Mucosa of descending colon (tissue), 3 donors: ENCODE measurements around the gene DDX10. TPM values are rescaled to one million over a fixed set of nuclear protein-coding genes. Genes with fewer than 3 reads are reported as not detected.
A peak's percentile ranks its signal among the peaks of the same experiment; 100 is the strongest.

Source experiments
- ATAC-seq: fragments of 200-7000 bp; cut with Tn5 transposase; one replicate; pipeline ENCODE4 v1.9.1; 2020; ENCODE audit warnings: mild to moderate bottlenecking, moderate library complexity
- DNase-seq, 3 donors: peaks; one replicate each; pipeline ENCODE4 v3.0.0-alpha.2; 2020
- H3K36me3 ChIP-seq: fragments of 200-600 bp; one replicate; pipeline ENCODE4 v1.8.0; 2021; ENCODE audit warnings: low read depth, mild to moderate bottlenecking
- H3K4me1 ChIP-seq: fragments of 200-600 bp; one replicate; pipeline ENCODE4 v1.8.0; 2021; ENCODE audit warnings: low read depth, mild to moderate bottlenecking
- H3K4me3 ChIP-seq: fragments of 200-600 bp; one replicate; pipeline ENCODE4 v1.8.0; 2021; ENCODE audit warnings: mild to moderate bottlenecking
- H3K9me3 ChIP-seq: fragments of 200-600 bp; one replicate; pipeline ENCODE4 v1.8.0; 2021; ENCODE audit warnings: mild to moderate bottlenecking
- intact Hi-C, 2 donors: fragments of 100-400 bp; cut with DNase I in 1 of 2; cut with micrococcal nuclease in 1 of 2; formaldehyde crosslinking; loops; one replicate each; pipeline versions ENCODE4 v1.11.0 to v1.11.1; 2022; cut with DNase I, micrococcal nuclease
- total RNA-seq, 3 donors: library from RNA; stranded (reverse); fragmentation: NEBNext Ultra II Directional in 2 of 3; extraction: Animal tissue kit (Norgen Biotek cat#: 25700) in 2 of 3; gene quantifications; one replicate each; pipeline versions ENCODE4 v1.2.1 to v1.2.4, GENCODE V29; 2021 to 2023
- TF ChIP-seq, protein P1 (sequence below): fragments of 200-600 bp; IDR thresholded peaks from one replicate; pipeline ENCODE4 v1.8.0; 2022; ENCODE audit warnings: antibody characterized with exemption, mild to moderate bottlenecking
- donor health status: DM: no; HTN: no; CAD: no; lungs with moderate emphysema.
- donor health status: DM: no; HTN: no; CAD: no.
- donor health status: DM: no; HTN: yes; CAD: no.

Gene DDX10
- total RNA-seq, 3 donors from 2014 or later, result 16.1 to 18.3 (median 17.3) TPM

DNA sequence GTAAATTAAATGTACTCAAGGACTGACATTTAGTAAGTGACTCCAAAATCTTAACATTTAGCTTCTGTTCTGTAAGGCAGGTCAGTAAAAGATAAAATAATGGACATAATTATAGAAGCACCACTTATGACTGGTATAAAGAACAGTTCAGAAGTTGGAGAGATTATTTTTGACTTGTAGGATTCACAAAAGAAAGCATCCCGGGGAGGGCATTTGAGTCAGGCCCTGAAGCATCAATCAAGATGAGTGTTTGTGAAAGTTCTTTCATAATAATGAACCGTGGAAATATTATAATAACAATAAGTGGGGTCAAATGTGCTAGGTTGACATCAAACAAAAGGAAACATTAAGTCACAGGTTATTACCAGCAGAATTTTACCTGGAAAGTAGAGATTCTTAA, 201.9 kb downstream of the DDX10 start:
- ATAC-seq (no peak), DNase-seq (no peak)
- H3K36me3 ChIP-seq, result no peaks in the 10 kb centered on the region

DNA sequence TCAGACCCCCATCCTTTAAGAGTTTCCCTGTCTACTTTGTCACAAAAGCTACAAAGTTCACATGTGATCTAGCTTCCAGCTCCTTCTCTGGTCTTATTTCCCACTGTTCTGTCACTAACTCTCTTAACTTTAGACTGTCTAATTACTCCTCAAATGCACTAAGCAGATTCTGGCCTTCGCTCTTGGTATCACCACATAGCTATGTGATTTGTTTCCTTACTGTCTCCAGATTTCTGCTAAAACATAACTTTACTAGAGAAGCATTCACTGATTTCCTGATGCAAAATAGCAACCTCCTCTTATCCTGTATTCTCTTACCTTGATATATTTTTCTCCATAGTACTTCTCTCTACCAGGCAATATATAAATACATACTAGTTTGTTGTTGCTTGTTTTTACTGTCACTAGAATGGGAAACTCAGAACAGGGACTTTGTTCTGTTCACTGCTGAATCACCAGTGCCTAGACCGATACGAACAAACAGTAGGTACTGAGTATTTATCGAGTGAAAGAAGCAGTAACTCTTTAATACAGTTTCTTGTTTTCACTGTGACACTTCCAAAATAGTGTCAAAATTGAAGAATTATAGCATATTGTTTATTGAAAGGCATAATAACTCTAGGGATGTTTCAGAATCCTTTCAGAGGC, 205.6 kb downstream of the DDX10 start:
- no peak for ATAC-seq
- Histone ChIP-seq H3K9me3 (no peaks in the 10 kb centered on the region), H3K4me3 (no peak overlapping the region), H3K4me1 (no peaks in the 10 kb centered on the region), H3K36me3 (no peaks in the 10 kb centered on the region)
- TF ChIP-seq, protein P1, sequence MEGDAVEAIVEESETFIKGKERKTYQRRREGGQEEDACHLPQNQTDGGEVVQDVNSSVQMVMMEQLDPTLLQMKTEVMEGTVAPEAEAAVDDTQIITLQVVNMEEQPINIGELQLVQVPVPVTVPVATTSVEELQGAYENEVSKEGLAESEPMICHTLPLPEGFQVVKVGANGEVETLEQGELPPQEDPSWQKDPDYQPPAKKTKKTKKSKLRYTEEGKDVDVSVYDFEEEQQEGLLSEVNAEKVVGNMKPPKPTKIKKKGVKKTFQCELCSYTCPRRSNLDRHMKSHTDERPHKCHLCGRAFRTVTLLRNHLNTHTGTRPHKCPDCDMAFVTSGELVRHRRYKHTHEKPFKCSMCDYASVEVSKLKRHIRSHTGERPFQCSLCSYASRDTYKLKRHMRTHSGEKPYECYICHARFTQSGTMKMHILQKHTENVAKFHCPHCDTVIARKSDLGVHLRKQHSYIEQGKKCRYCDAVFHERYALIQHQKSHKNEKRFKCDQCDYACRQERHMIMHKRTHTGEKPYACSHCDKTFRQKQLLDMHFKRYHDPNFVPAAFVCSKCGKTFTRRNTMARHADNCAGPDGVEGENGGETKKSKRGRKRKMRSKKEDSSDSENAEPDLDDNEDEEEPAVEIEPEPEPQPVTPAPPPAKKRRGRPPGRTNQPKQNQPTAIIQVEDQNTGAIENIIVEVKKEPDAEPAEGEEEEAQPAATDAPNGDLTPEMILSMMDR, result no peak
- intact Hi-C loops, result no loop called here
- DNase-seq, result no peak

More for the DNA sequence above, 201.9 kb downstream of the DDX10 start:
- Histone ChIP-seq H3K4me1 (no peaks in the 10 kb centered on the region), H3K4me3 (no peak overlapping the region), H3K9me3 (no peaks in the 10 kb centered on the region)
- intact Hi-C loops, result no loop called here
- TF ChIP-seq, protein P1, result no peak

DNA sequence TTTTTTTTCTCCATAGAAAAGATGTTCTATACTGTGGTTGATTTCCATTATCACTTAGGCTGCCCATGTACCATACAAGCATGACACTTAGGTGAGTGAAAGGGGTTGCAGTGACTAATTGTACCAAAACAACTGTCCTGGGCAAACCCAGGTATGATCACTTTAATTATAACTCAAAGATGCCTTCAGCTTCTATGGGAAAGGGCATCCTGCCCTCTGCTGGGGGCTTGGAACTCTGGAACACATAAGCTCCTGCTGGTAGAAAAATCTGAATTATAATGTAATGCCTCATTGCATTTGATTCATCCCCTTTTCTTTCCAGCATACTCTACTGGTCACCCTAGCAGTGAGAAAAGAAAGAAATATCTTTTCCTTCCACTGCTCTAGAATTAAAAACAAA, 206.3 kb downstream of the DDX10 start:
- Histone ChIP-seq H3K4me3 (no peak overlapping the region), H3K9me3 (no peaks in the 10 kb centered on the region), H3K4me1 (no peaks in the 10 kb centered on the region), H3K36me3 (no peaks in the 10 kb centered on the region)
- DNase-seq (peak in 1 of 3 donors; percentile 20), ATAC-seq (no peak)
- intact Hi-C loops, result no loop called here
- TF ChIP-seq, protein P1, result no peak

DNA sequence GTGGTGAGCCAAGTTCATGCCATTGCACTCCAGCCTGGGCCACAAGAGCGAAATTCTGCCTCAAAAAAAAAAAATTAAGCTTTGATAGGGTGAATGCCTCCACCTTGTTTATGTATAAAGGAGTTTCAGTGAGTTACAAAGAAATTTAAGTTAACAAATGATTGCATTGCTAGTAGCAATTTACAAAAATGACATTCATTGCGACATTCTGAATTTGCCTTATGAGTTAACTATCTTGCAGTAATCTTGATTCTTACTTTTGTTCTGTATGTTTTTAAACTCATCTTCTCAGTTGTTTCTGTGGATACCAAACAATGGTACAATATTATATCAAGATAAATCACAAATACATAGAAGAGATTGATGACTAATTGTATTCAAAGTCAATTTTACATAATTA, 207.0 kb downstream of the DDX10 start:
- intact Hi-C loops, result no loop called here
- no peaks in the 10 kb centered on the region for H3K36me3 ChIP-seq
- ATAC-seq (no peak), DNase-seq (no peak)
- H3K4me3 ChIP-seq, result no peak overlapping the region
- no peaks in the 10 kb centered on the region for H3K4me1 ChIP-seq
- TF ChIP-seq, protein P1, result no peak
- H3K9me3 ChIP-seq, result no peaks in the 10 kb centered on the region

DNA sequence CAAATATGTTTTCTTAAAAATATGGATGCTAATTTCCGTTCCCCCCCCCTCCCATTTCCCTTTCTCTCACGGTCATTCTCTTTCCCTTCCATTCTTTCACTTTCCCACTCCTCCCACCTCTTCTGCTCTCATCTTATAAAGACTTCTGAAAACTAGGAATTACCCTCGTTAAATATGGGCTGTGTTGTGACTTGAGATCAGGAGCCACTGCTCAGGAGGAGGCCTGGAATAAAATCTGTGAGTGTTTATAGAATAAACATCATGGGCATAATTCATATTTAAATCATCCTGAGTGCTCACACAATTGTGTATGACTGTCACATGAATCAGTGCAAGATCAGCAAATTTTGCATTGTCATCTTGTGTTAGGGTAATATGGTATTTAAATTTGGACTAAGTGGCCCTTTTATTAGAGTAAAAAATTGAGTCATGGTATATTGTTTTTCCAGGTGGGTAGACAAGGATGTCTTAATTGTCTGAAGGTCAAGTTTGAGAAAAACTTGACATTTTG, 208.0 kb downstream of the DDX10 start:
- no peaks in the 10 kb centered on the region for H3K4me1 ChIP-seq
- TF ChIP-seq, protein P1, result no peak
- H3K36me3 ChIP-seq, result no peaks in the 10 kb centered on the region
- ATAC-seq (no peak), DNase-seq (no peak)
- H3K4me3 ChIP-seq, result no peak overlapping the region
- intact Hi-C loops, result no loop called here
- H3K9me3 ChIP-seq, result no peaks in the 10 kb centered on the region
